Trophoblast cell (in vitro differentiated cells and primary cell): ENCODE results near the gene LPAR5.

ENCODE experiments used
- DNase-seq, 2 donors: peaks; one replicate each; pipeline ENCODE4 v3.0.0-alpha.2; 2016
- H2AFZ ChIP-seq: 2 replicates; pipeline ENCODE4 v1.6.1; 2013; ENCODE audit warnings: low read length, moderate library complexity, mild to moderate bottlenecking; ENCODE audit not compliant: insufficient read depth, poor library complexity
- H2AK5ac ChIP-seq: 2 replicates; pipeline ENCODE4 v1.6.1; 2013; ENCODE audit warnings: mild to moderate bottlenecking, low read length
- H2BK120ac ChIP-seq: 2 replicates; pipeline ENCODE4 v1.6.1; 2013; ENCODE audit warnings: low read length, mild to moderate bottlenecking, moderate library complexity; ENCODE audit not compliant: insufficient read depth, poor library complexity
- H2BK12ac ChIP-seq: 2 replicates; pipeline ENCODE4 v1.6.1; 2013; ENCODE audit warnings: mild to moderate bottlenecking, low read length, moderate library complexity
- H2BK5ac ChIP-seq: 2 replicates; pipeline ENCODE4 v1.6.1; 2013; ENCODE audit warnings: low read length, low read depth, moderate library complexity, mild to moderate bottlenecking; ENCODE audit not compliant: poor library complexity
- H3K14ac ChIP-seq: 2 replicates; pipeline ENCODE4 v1.6.1; 2013; ENCODE audit warnings: mild to moderate bottlenecking, low read length
- H3K18ac ChIP-seq: 2 replicates; pipeline ENCODE4 v1.6.1; 2013; ENCODE audit warnings: mild to moderate bottlenecking, low read length
- H3K23ac ChIP-seq: 2 replicates; pipeline ENCODE4 v1.6.1; 2013; ENCODE audit warnings: low read length
- H3K27ac ChIP-seq: 2 replicates; pipeline ENCODE4 v1.5.1; 2013; ENCODE audit warnings: low read depth, mild to moderate bottlenecking, inconsistent platforms, low read length, moderate library complexity
- H3K27me3 ChIP-seq: 2 replicates; pipeline ENCODE4 v1.6.1; 2013; ENCODE audit warnings: inconsistent platforms, mild to moderate bottlenecking, low read length, moderate library complexity; ENCODE audit not compliant: insufficient read depth
- H3K36me3 ChIP-seq, 2 experiments: 1 replicate in 1 of 2; 2 replicates in 1 of 2; pipeline ENCODE4 v1.6.1; 2013; ENCODE audit warnings: low read length in 2 of 2, mild to moderate bottlenecking in 2 of 2, moderate library complexity in 1 of 2; ENCODE audit not compliant: insufficient read depth in 2 of 2, control insufficient read depth in 1 of 2
- H3K4ac ChIP-seq: 2 replicates; pipeline ENCODE4 v1.6.1; 2013; ENCODE audit warnings: low read depth, mild to moderate bottlenecking, low read length, moderate library complexity
- H3K4me1 ChIP-seq, 2 experiments: 1 replicate in 1 of 2; 2 replicates in 1 of 2; pipeline ENCODE4 v1.6.1; 2013; ENCODE audit warnings: low read length in 2 of 2, mild to moderate bottlenecking in 2 of 2, moderate library complexity in 1 of 2; ENCODE audit not compliant: insufficient read depth in 2 of 2, control insufficient read depth in 1 of 2
- H3K4me2 ChIP-seq: 2 replicates; pipeline ENCODE4 v1.6.1; 2013; ENCODE audit warnings: inconsistent platforms, mild to moderate bottlenecking, low read length, moderate library complexity
- H3K4me3 ChIP-seq: 2 replicates; pipeline ENCODE4 v1.5.1; 2013; ENCODE audit warnings: mild to moderate bottlenecking, low read depth, low read length, inconsistent platforms
- H3K79me1 ChIP-seq: one replicate; pipeline ENCODE4 v1.6.1; 2013; ENCODE audit warnings: low read length
- H3K79me2 ChIP-seq: 2 replicates; pipeline ENCODE4 v1.6.1; 2013; ENCODE audit warnings: low read length, mild to moderate bottlenecking; ENCODE audit not compliant: control insufficient read depth, insufficient read depth, poor library complexity
- H3K9ac ChIP-seq: 2 replicates; pipeline ENCODE4 v1.6.1; 2013; ENCODE audit warnings: mild to moderate bottlenecking, low read length
- H3K9me3 ChIP-seq: 2 replicates; pipeline ENCODE4 v1.6.1; 2013; ENCODE audit warnings: low read depth, mild to moderate bottlenecking, control low read depth, inconsistent platforms, low read length; ENCODE audit not compliant: insufficient read depth
- H4K12ac ChIP-seq: 2 replicates; pipeline ENCODE4 v1.6.1; 2013; ENCODE audit warnings: low read depth, mild to moderate bottlenecking, low read length, moderate library complexity
- H4K8ac ChIP-seq: 2 replicates; pipeline ENCODE4 v1.6.1; 2013; ENCODE audit warnings: low read depth, mild to moderate bottlenecking, low read length, moderate library complexity
- H4K91ac ChIP-seq: one replicate; pipeline ENCODE4 v1.6.1; 2013; ENCODE audit warnings: low read depth, mild to moderate bottlenecking, low read length, moderate library complexity
- WGBS: extraction: QIAGEN DNeasy Blood & Tissue Kit; methylation state at CpG from one replicate; pipeline ENCODE4 v1.1.7; 2013; ENCODE audit warnings: missing lambda C conversion rate; ENCODE audit not compliant: insufficient read length, insufficient coverage; ENCODE audit errors: extremely low coverage; 5-methylcytosine and 5-hydroxymethylcytosine counted together

Gene LPAR5

DNA sequence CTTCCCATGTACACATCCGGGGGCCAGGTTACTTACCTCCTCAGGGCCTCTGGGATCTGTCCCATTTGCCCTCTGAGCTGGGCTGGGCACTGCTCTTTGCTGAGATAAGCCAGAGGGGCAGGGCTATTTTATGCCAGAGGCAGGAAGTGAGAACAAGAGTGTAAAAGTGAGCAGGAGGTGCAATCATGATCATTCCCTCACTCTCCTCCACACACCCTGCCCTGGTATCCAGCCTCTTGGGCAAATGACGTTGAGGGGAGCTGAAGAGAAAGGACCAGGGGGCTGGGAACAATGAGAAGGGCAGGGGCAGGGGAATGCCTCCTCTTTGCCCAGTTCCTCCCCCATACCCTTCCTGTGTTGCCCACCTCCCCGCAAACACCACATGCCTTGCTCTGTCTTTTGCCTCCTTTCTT, 4.2 kb downstream of the LPAR5 start:
- Histone ChIP-seq H4K12ac (no peak overlapping the region), H3K27me3 (no peaks in the 10 kb centered on the region), H4K8ac (no peak overlapping the region), H3K14ac (no peak overlapping the region), H3K23ac (no peak overlapping the region), H3K4ac (no peak overlapping the region), H2AFZ (no peak overlapping the region), H2BK12ac (no peak overlapping the region), H2BK120ac (no peak overlapping the region), H3K9me3 (no peaks in the 10 kb centered on the region), H3K9ac (no peak overlapping the region), H3K79me2 (no peaks in the 10 kb centered on the region), H3K18ac (no peak overlapping the region), H4K91ac (no peak overlapping the region), H2AK5ac (no peak overlapping the region), H3K27ac (no peak overlapping the region), H3K4me3 (no peak overlapping the region), H2BK5ac (no peak overlapping the region), H3K4me1 (peaks cover 17 to 18% of the 10 kb centered on the region in 2 experiments), H3K79me1 (no peaks in the 10 kb centered on the region), H3K4me2 (no peak overlapping the region), H3K36me3 (no peaks in the 10 kb centered on the region)
- DNase-seq: no peak
- WGBS: no CpG with 5 or more reads among the region's 3 CpGs

DNA sequence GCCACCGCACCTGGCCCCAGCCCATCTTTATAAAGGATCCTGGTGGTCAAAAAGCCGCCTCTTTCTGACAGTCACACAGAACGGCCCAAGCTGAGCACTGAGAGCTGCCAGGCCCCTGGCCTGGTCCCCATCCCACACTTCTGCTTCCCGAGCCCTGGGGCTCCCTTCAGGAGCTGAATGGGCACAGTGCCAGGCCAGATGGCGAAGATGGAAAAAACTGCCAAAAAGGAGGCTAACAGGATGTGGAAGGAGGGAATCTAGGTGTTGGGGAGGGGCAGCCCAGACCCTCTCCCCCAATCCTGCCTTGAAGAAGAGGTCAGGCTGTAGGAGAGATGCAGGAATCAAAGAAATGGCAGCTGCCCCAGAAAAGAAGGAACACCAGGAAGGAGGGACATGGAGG, 5.0 kb downstream of the LPAR5 start:
- WGBS: no CpG with 5 or more reads among the region's 5 CpGs
- H3K36me3 ChIP-seq: no peaks in the 10 kb centered on the region
- DNase-seq: no peak

DNA sequence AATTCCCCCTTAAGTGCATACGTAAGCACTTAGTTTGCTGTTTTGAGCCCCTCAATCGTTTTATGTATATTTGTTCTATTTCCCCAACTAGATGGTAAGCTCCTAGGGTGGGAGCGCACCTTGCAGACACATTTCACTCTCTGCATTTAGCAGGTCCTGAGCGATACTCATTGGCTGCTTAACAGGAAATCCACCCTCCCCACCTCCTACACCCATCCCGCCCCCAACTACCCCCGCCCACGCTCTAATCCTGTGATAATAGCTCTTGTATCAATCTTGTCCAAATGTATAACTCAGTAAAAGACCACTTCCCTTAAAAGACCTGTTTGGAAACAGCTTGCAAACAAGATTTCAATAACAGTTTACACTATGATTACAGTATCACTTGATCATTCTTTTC, 8.1 kb downstream of the LPAR5 start:
- no CpG with 5 or more reads among the region's 7 CpGs for WGBS
- no peaks in the 10 kb centered on the region for H3K9me3 ChIP-seq
- H3K79me1 ChIP-seq: no peaks in the 10 kb centered on the region
- no peak overlapping the region for H4K91ac ChIP-seq
- H3K9ac ChIP-seq: no peak overlapping the region
- no peak overlapping the region for H2BK5ac ChIP-seq
- no peak overlapping the region for H3K18ac ChIP-seq
- no peaks in the 10 kb centered on the region for H3K27me3 ChIP-seq
- H3K36me3 ChIP-seq: no peaks in the 10 kb centered on the region
- no peak overlapping the region for H3K4ac ChIP-seq
- no peak overlapping the region for H3K4me3 ChIP-seq
- no peak overlapping the region for H2BK120ac ChIP-seq
- H4K8ac ChIP-seq: no peak overlapping the region
- DNase-seq: no peak
- no peak overlapping the region for H3K27ac ChIP-seq
- H4K12ac ChIP-seq: no peak overlapping the region
- H3K4me1 ChIP-seq: peaks cover 3 to 4% of the 10 kb centered on the region in 2 experiments
- H3K14ac ChIP-seq: no peak overlapping the region
- no peak overlapping the region for H2AK5ac ChIP-seq
- no peaks in the 10 kb centered on the region for H3K79me2 ChIP-seq
- H2BK12ac ChIP-seq: no peak overlapping the region
- no peak overlapping the region for H3K23ac ChIP-seq
- no peak overlapping the region for H3K4me2 ChIP-seq
- no peak overlapping the region for H2AFZ ChIP-seq

More for the DNA sequence above, 5.0 kb downstream of the LPAR5 start:
- no peak overlapping the region for H2AFZ ChIP-seq
- no peak overlapping the region for H4K91ac ChIP-seq
- no peak overlapping the region for H3K4ac ChIP-seq
- H4K8ac ChIP-seq: no peak overlapping the region
- no peak overlapping the region for H3K18ac ChIP-seq
- no peak overlapping the region for H2BK5ac ChIP-seq
- no peak overlapping the region for H4K12ac ChIP-seq
- H3K79me1 ChIP-seq: no peaks in the 10 kb centered on the region
- H3K14ac ChIP-seq: no peak overlapping the region
- H2BK120ac ChIP-seq: no peak overlapping the region
- H3K23ac ChIP-seq: no peak overlapping the region
- H3K27ac ChIP-seq: no peak overlapping the region
- H2BK12ac ChIP-seq: no peak overlapping the region
- peaks cover 10 to 11% of the 10 kb centered on the region in 2 experiments for H3K4me1 ChIP-seq
- no peak overlapping the region for H3K9ac ChIP-seq
- H3K4me3 ChIP-seq: no peak overlapping the region
- no peaks in the 10 kb centered on the region for H3K27me3 ChIP-seq
- no peak overlapping the region for H2AK5ac ChIP-seq
- no peaks in the 10 kb centered on the region for H3K79me2 ChIP-seq
- no peak overlapping the region for H3K4me2 ChIP-seq
- H3K9me3 ChIP-seq: no peaks in the 10 kb centered on the region

DNA sequence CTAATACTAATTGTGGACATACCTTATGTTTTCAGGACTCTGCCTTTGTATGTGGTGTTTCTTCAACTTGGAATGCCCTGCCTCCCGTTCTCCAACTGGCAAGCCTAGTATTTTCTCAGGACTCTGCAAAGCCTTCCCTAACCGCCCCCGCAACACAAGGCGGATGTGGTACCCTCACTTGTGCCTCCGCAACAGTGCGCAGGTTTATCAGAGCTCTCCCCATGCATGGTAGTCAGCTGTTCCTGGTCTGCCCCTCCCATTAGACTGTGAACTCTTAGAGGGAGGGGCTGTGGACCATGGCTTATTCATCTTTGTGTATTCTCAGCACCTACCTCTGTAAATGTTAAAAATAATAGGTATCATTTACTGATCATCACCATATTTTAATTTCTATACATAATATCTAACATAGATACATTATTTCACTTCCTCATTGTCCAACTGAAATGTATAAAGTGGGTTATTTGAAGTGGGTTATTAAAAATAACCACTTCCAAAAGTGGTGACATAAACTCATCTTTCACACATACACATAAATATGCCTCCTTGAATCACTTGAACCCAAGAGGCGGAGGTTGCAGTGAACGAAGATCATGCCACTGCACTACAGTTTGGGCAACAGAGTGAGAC, 9.0 kb downstream of the LPAR5 start:
- H2BK12ac ChIP-seq: no peak overlapping the region
- H2AK5ac ChIP-seq: no peak overlapping the region
- H2AFZ ChIP-seq: no peak overlapping the region
- no peak overlapping the region for H3K23ac ChIP-seq
- DNase-seq: no peak
- H3K4me2 ChIP-seq: no peak overlapping the region
- no peak overlapping the region for H3K14ac ChIP-seq
- no peaks in the 10 kb centered on the region for H3K36me3 ChIP-seq
- no peak overlapping the region for H3K4ac ChIP-seq
- H3K79me1 ChIP-seq: no peaks in the 10 kb centered on the region
- WGBS: no CpG with 5 or more reads among the region's 8 CpGs
- no peak overlapping the region for H3K9ac ChIP-seq
- H3K18ac ChIP-seq: no peak overlapping the region
- no peak overlapping the region for H3K4me3 ChIP-seq
- no peak overlapping the region for H2BK120ac ChIP-seq
- H3K27ac ChIP-seq: no peak overlapping the region
- H3K4me1 ChIP-seq: no peaks in the 10 kb centered on the region
- H2BK5ac ChIP-seq: no peak overlapping the region
- no peaks in the 10 kb centered on the region for H3K79me2 ChIP-seq
- no peak overlapping the region for H4K91ac ChIP-seq
- no peak overlapping the region for H4K8ac ChIP-seq
- no peaks in the 10 kb centered on the region for H3K27me3 ChIP-seq
- no peaks in the 10 kb centered on the region for H3K9me3 ChIP-seq
- no peak overlapping the region for H4K12ac ChIP-seq
